Kidney epithelial cell (primary cell): ENCODE results near the gene WDR46. TPM values are rescaled to one million over a fixed set of nuclear protein-coding genes. Genes with fewer than 3 reads are reported as not detected.
"Not testable (repeated sequence)": the region's sequence is repeated elsewhere in the genome, so short reads cannot be mapped to it uniquely, and the experiment has no call there.

Experiments used
- DNase-seq: peaks from one replicate; pipeline ENCODE4 v3.0.0-alpha.2; 2010; ENCODE audit warnings: low read depth
- H3K27me3 ChIP-seq: 2 replicates; pipeline ENCODE4 v1.6.0; 2011; ENCODE audit warnings: low read length; ENCODE audit not compliant: control insufficient read depth, insufficient read depth
- H3K36me3 ChIP-seq: 2 replicates; pipeline ENCODE4 v1.5.1; 2011; ENCODE audit warnings: low read length; ENCODE audit not compliant: control insufficient read depth, insufficient read depth
- H3K4me3 ChIP-seq: 2 replicates; pipeline ENCODE4 v1.5.1; 2011; ENCODE audit warnings: low read depth, mild to moderate bottlenecking, control low read depth, low read length
- CTCF ChIP-seq: IDR thresholded peaks from 2 replicates; pipeline ENCODE4 v1.5.1; 2011; ENCODE audit warnings: mild to moderate bottlenecking, moderate library complexity, low read length, control low read depth, inconsistent platforms; ENCODE audit not compliant: insufficient read depth, poor library complexity, severe bottlenecking
- total RNA-seq: library from RNA; depleted of rRNA; stranded (reverse); fragments of >200 nt; gene quantifications from 2 replicates; pipeline ENCODE4 v1.2.3, GENCODE V29; 2015

WDR46 gene
- total RNA-seq, 1 donor from 2014 or later = 53.2 TPM

GRCh38 chr6:33292996-33293682 is 4.1 kb upstream of the WDR46 start:
- DNase-seq = no peak
- no peak for TF ChIP-seq CTCF
- Histone ChIP-seq H3K36me3 (peaks cover 1% of the 10 kb centered on the region), H3K4me3 (no peak overlapping the region), H3K27me3 (no peaks in the 10 kb centered on the region)

DNA sequence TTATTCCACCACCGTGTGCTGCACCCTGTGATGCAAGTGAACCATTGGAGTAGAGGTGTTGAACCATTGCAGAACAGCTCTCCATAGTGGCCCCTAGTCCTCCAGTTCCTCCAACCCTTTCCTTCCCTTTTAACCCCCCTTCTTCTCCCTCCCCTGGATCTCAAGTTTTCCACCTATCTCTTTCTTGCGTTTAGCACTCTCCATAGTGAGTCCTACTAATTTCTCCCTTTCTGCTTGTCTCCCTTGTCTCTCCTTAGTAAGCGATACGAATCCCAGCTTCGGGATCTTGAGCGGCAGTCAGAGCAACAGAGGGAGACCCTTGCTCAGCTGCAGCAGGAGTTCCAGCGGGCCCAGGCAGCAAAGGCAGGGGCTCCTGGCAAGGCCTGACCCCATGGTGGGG is 1.4 kb upstream of the WDR46 start:
- peaks cover 1% of the 10 kb centered on the region for H3K36me3 ChIP-seq
- H3K27me3 ChIP-seq = no peaks in the 10 kb centered on the region
- DNase-seq = no peak
- peak overlapping the region; percentile 83 for H3K4me3 ChIP-seq
- TF ChIP-seq CTCF = no peak

DNA sequence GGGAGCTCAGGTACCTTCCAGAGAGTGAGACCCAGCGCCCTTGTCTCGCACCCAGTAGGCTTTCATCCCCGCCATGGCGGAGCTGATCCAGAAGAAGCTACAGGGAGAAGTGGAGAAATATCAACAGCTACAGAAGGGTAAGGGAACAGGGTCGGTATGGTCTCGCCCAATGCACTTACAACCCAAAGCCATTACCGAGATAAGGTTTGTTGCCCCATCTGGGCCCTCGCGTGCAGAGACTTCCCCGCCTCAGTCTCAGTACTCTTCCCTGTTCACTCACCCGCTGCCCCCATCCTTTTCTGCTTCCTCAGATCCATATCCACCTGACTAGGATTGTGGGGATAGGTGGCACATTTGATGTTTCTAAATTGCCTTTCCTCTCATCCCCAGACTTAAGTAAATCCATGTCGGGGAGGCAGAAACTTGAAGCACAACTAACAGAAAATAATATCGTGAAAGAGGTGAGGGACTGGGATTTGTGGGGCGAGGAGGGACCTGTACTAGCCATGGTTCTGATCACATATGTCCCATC is 811 bp upstream of the WDR46 start:
- no peak for DNase-seq
- no peak for TF ChIP-seq CTCF
- Histone ChIP-seq H3K36me3 (peaks cover 1% of the 10 kb centered on the region), H3K4me3 (peak overlapping the region; percentile 83), H3K27me3 (no peaks in the 10 kb centered on the region)

- H3K4me3 ChIP-seq = peak overlapping the region; percentile 83
- DNase-seq = no peak
- no peaks in the 10 kb centered on the region for H3K27me3 ChIP-seq
- no peaks in the 10 kb centered on the region for H3K36me3 ChIP-seq
- TF ChIP-seq CTCF = no peak
These were observed 708 bp downstream of the WDR46 start for GRCh38 chr6:33288141-33288920.

DNA sequence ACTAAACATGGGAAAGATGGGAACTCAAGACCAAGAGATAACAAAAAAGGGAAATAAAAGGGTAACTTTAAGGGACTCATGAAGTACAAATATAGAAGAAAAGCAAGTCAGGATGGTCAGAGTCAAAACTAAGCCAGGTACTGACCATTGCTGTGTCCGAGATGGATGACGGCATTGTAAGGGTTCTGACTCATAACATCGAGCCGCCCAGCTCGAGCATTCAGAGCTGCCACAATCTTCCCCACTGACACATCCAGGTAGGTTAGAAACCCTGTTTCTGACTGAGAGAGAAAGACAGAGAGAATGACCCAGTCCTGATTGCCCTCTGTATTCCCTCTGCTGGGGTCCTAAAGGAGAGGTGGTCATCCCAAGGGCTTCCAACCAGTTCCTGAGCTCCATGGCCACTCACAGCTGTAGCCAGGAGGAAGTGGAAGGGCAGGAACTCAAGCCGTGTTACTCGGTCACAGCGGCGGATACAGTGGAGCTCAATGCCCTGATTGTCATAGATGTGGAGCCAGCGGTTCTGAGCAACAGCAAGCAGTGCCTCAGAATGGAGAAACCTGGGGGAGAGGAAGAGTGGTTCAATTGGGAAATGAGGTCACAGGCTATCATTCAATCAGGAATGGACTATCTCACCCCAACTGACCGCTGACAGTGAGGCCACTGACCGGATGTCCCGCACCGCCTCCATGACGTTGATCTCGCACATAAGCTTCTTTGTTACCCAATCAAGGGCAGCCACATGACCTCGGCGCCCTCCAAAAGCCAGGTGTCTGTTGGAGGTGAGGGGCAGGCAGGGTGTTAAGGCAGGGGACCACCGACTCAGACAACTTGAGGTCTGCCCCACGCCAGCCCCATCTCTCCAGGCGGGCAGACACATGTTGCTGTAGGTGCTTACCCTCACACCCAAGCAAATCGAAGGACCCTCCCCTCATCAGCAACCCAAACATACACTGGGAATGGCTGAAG is 1.8 kb downstream of the WDR46 start:
- Histone ChIP-seq H3K4me3 (no peak overlapping the region), H3K36me3 (no peaks in the 10 kb centered on the region), H3K27me3 (no peaks in the 10 kb centered on the region)
- no peak for TF ChIP-seq CTCF
- no peak for DNase-seq

DNA sequence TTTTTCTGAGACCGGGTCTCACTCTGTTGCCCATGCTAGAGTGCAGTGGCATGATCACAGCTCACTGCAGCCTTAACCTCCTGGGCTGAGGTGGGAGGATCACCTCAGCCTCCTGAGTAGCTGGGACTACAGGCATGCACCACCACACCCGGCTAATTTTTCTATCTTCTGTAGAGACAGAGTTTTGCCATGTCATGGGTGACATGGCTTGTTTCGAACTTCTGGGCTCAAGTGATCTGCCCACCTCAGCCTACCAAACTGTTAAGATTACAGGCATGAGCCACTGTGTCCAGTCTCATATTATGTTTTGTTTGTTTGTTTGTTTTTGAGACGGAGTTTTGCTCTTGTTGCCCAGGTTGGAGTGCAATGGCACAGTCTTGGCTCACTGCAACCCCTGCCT is 3.8 kb downstream of the WDR46 start:
- not testable (repeated sequence) for H3K4me3 ChIP-seq, H3K36me3 ChIP-seq, H3K27me3 ChIP-seq, DNase-seq
